ENCODE data around the gene EXOC7.

Gene EXOC7

GRCh38 chr17:76103274-76104139 lies at the start of gene EXOC7:
TSS of gene EXOC7 (minus strand) at chr17:76103787. CDS start at chr17:76103692, 95 bp downstream.
- H3K4me3 ChIP-seq (replicated peaks in 1 of 2; ENCODE audit: low read depth in 2 of 2, low read length in 2 of 2) = peak within 1 kb of the TSS; percentile 73 to 83
- peak; percentile 93 for DNase-seq (ENCODE audit: low read depth in 2 of 2)
- no peak for TF ChIP-seq CTCF (IDR thresholded peaks at IDR 0.05; ENCODE audit: low read depth, low read length)

GRCh38 chr17:76153202-76153601 lies 49.6 kb upstream of the EXOC7 start:
- no peak for TF ChIP-seq CTCF (IDR thresholded peaks at IDR 0.05; ENCODE audit: low read depth, low read length)
- no peak for DNase-seq (ENCODE audit: low read depth in 2 of 2)
- H3K4me3 ChIP-seq (replicated peaks in 1 of 2; ENCODE audit: low read depth in 2 of 2, low read length in 2 of 2) = no peak overlapping the region

- no peak for DNase-seq (ENCODE audit: low read depth in 2 of 2)
- H3K4me3 ChIP-seq (replicated peaks in 1 of 2; ENCODE audit: low read depth in 2 of 2, low read length in 2 of 2) = no peak overlapping the region
- no peak for TF ChIP-seq CTCF (IDR thresholded peaks at IDR 0.05; ENCODE audit: low read depth, low read length)
Measured at GRCh38 chr17:76152591-76152990, 49.0 kb upstream of the EXOC7 start.

- DNase-seq (ENCODE audit: low read depth in 2 of 2) = no peak
- no peak overlapping the region for H3K4me3 ChIP-seq (replicated peaks in 1 of 2; ENCODE audit: low read depth in 2 of 2, low read length in 2 of 2)
- TF ChIP-seq CTCF (IDR thresholded peaks at IDR 0.05; ENCODE audit: low read depth, low read length) = no peak
Measured at GRCh38 chr17:76151896-76152454, 48.4 kb upstream of the EXOC7 start.

- no peak for DNase-seq (ENCODE audit: low read depth in 2 of 2)
- no peak for TF ChIP-seq CTCF (IDR thresholded peaks at IDR 0.05; ENCODE audit: low read depth, low read length)
- H3K4me3 ChIP-seq (replicated peaks in 1 of 2; ENCODE audit: low read depth in 2 of 2, low read length in 2 of 2) = no peak overlapping the region
Measured at GRCh38 chr17:76150712-76151622, 47.4 kb upstream of the EXOC7 start.

GRCh38 chr17:76149214-76149613 lies 45.6 kb upstream of the EXOC7 start:
- H3K4me3 ChIP-seq (replicated peaks in 1 of 2; ENCODE audit: low read depth in 2 of 2, low read length in 2 of 2) = no peak overlapping the region
- TF ChIP-seq CTCF (IDR thresholded peaks at IDR 0.05; ENCODE audit: low read depth, low read length) = no peak
- no peak for DNase-seq (ENCODE audit: low read depth in 2 of 2)

Measured in cardiac fibroblast (primary cell).